Measurements from ENCODE around the gene ARPC4. TPM values are rescaled to one million over a fixed set of nuclear protein-coding genes. Genes with fewer than 3 reads are reported as not detected.

Gene ARPC4
- total and polyA plus RNA-seq, 9 donors = 74.9 to 107 (median 88.2) TPM

GRCh38 chr3:9812870-9813483 lies 20.1 kb downstream of the ARPC4 start:
- H3K9me3 ChIP-seq (replicated peaks; ENCODE audit: control insufficient read depth, low read depth, low read length) = no peaks in the 10 kb centered on the region
- no peak overlapping the region for H3K4me3 ChIP-seq (ENCODE audit: low read length)
- WGBS (ENCODE audit: insufficient coverage) = 89% methylated on average over 4 of the region's 9 CpGs
- peaks cover 21% of the 10 kb centered on the region for H3K4me1 ChIP-seq (ENCODE audit: control insufficient read depth, insufficient read depth, low read length)
- peaks cover 22% of the 10 kb centered on the region for H3K36me3 ChIP-seq (ENCODE audit: control insufficient read depth, insufficient read depth, low read length)
- no peaks in the 10 kb centered on the region for H3K27me3 ChIP-seq (ENCODE audit: control insufficient read depth, insufficient read depth, low read length)
- no peak for DNase-seq
- no peak overlapping the region for H3K27ac ChIP-seq (ENCODE audit: low read length)

- Histone ChIP-seq H3K4me1 (ENCODE audit: control insufficient read depth, insufficient read depth, low read length) (peaks cover 2% of the 10 kb centered on the region), H3K27me3 (ENCODE audit: control insufficient read depth, insufficient read depth, low read length) (no peaks in the 10 kb centered on the region), H3K27ac (ENCODE audit: low read length) (no peak overlapping the region), H3K4me3 (ENCODE audit: low read length) (no peak overlapping the region), H3K9me3 (replicated peaks; ENCODE audit: control insufficient read depth, low read depth, low read length) (no peaks in the 10 kb centered on the region), H3K36me3 (ENCODE audit: control insufficient read depth, insufficient read depth, low read length) (peaks cover 26% of the 10 kb centered on the region)
- 94% methylated on average over 5 of the region's 9 CpGs for WGBS (ENCODE audit: insufficient coverage)
- no peak for DNase-seq
Measured at GRCh38 chr3:9815986-9816385, 23.1 kb downstream of the ARPC4 start.

DNA sequence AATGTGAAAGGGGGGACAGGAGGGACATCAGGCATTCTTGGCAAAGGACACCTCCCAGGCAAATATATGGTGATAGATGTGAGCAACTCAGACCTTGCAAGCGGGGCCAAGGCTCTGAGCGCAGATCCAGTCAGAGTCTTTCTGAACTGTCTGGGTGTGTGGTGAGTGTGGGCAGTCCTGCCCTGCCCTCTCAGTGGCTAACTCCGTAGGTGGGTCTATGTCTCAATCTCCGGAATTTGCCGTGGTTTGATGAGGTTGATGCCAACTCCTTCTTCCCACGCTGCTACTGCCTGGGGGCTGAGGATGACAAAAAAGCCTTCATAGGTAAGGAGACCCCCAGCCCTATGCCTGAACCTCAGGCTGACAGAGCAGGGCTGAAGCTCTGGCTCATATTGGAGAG lies 24.6 kb downstream of the ARPC4 start:
- no peak overlapping the region for H3K27ac ChIP-seq (ENCODE audit: low read length)
- 91% methylated on average over 4 of the region's 6 CpGs for WGBS (ENCODE audit: insufficient coverage)
- H3K36me3 ChIP-seq (ENCODE audit: control insufficient read depth, insufficient read depth, low read length) = peaks cover 23% of the 10 kb centered on the region
- no peaks in the 10 kb centered on the region for H3K4me1 ChIP-seq (ENCODE audit: control insufficient read depth, insufficient read depth, low read length)
- no peaks in the 10 kb centered on the region for H3K9me3 ChIP-seq (replicated peaks; ENCODE audit: control insufficient read depth, low read depth, low read length)
- H3K4me3 ChIP-seq (ENCODE audit: low read length) = no peak overlapping the region
- no peaks in the 10 kb centered on the region for H3K27me3 ChIP-seq (ENCODE audit: control insufficient read depth, insufficient read depth, low read length)
- DNase-seq = no peak

DNA sequence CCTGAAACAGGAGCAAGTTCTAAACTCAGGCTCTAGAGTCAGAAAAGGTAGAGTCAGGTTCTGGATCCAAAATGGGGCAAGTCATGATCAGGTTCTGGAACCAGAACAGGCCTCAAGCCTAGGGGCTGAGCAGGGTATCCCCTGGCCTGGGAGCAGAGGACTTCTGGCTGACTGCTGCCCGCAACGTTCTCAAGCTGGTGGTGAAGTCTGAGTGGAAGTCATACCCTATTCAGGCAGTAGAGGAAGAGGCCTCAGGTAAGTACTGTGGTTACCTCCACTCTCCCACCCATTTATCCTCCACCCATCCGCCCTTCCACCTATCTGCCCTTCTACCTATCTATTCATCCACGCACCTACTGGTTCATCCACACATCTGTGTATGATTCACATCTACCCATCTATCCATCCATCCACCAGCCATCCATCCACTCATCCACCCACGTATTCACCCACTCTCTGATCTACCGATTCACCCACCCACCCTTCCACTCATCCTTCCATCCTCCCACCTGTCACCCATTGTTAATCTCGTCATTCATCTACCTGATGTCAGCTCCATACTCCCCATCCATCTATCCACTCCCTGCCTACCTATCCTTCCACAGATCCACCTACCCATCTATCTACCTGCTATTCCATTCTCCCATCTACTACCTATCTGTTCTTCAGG lies 25.9 kb downstream of the ARPC4 start:
- H3K4me3 ChIP-seq (ENCODE audit: low read length) = no peak overlapping the region
- DNase-seq = no peak
- H3K27ac ChIP-seq (ENCODE audit: low read length) = no peak overlapping the region
- WGBS (ENCODE audit: insufficient coverage) = 94% methylated on average over 6 of the region's 7 CpGs
- no peaks in the 10 kb centered on the region for H3K4me1 ChIP-seq (ENCODE audit: control insufficient read depth, insufficient read depth, low read length)
- H3K36me3 ChIP-seq (ENCODE audit: control insufficient read depth, insufficient read depth, low read length) = peaks cover 14% of the 10 kb centered on the region
- no peaks in the 10 kb centered on the region for H3K9me3 ChIP-seq (replicated peaks; ENCODE audit: control insufficient read depth, low read depth, low read length)
- H3K27me3 ChIP-seq (ENCODE audit: control insufficient read depth, insufficient read depth, low read length) = no peaks in the 10 kb centered on the region

- Histone ChIP-seq H3K4me1 (ENCODE audit: control insufficient read depth, insufficient read depth, low read length) (no peaks in the 10 kb centered on the region), H3K9me3 (replicated peaks; ENCODE audit: control insufficient read depth, low read depth, low read length) (no peaks in the 10 kb centered on the region), H3K36me3 (ENCODE audit: control insufficient read depth, insufficient read depth, low read length) (peaks cover 8% of the 10 kb centered on the region), H3K27me3 (ENCODE audit: control insufficient read depth, insufficient read depth, low read length) (no peaks in the 10 kb centered on the region), H3K4me3 (ENCODE audit: low read length) (no peak overlapping the region), H3K27ac (ENCODE audit: low read length) (no peak overlapping the region)
- WGBS (ENCODE audit: insufficient coverage) = 90% methylated on average over 10 of the region's 12 CpGs
- no peak for DNase-seq
Measured at GRCh38 chr3:9820543-9820942, 27.7 kb downstream of the ARPC4 start.

GRCh38 chr3:9820946-9821345 lies 28.1 kb downstream of the ARPC4 start:
- Histone ChIP-seq H3K27me3 (ENCODE audit: control insufficient read depth, insufficient read depth, low read length) (no peaks in the 10 kb centered on the region), H3K4me3 (ENCODE audit: low read length) (no peak overlapping the region), H3K27ac (ENCODE audit: low read length) (no peak overlapping the region), H3K9me3 (replicated peaks; ENCODE audit: control insufficient read depth, low read depth, low read length) (no peaks in the 10 kb centered on the region), H3K36me3 (ENCODE audit: control insufficient read depth, insufficient read depth, low read length) (peaks cover 7% of the 10 kb centered on the region), H3K4me1 (ENCODE audit: control insufficient read depth, insufficient read depth, low read length) (no peaks in the 10 kb centered on the region)
- WGBS (ENCODE audit: insufficient coverage) = 65% methylated on average over 2 of the region's 2 CpGs
- DNase-seq = no peak

DNA sequence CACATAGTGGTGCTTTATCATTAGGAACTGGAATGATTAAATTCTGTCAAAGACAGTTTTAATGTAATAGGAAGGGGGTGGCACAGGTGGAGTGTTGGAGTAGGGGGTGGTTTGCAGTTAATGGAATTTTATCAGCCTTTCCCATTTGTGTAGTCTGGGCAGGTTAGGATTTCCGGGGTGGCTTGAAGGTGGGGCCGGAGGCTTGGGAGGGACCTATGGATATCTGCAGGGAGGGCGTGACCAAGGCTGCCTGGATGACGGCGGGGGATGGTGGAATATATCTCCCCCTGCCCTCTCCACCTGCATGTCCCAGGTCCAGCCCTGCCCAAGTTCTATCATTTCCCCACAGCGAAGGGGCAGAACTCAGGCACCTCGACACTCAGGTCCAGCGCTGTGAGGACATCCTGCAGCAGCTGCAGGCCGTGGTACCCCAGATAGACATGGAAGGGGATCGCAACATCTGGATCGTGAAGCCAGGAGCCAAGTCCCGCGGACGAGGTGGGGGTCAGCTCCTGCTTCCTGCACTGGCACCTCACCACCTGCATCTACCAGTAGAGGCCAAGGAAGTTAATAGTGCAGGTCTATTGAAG lies 32.7 kb downstream of the ARPC4 start:
- no peaks in the 10 kb centered on the region for H3K9me3 ChIP-seq (replicated peaks; ENCODE audit: control insufficient read depth, low read depth, low read length)
- no CpG with 5 or more reads among the region's 14 CpGs for WGBS (ENCODE audit: insufficient coverage)
- no peaks in the 10 kb centered on the region for H3K4me1 ChIP-seq (ENCODE audit: control insufficient read depth, insufficient read depth, low read length)
- H3K27me3 ChIP-seq (ENCODE audit: control insufficient read depth, insufficient read depth, low read length) = no peaks in the 10 kb centered on the region
- H3K27ac ChIP-seq (ENCODE audit: low read length) = no peak overlapping the region
- H3K4me3 ChIP-seq (ENCODE audit: low read length) = no peak overlapping the region
- no peak for DNase-seq
- H3K36me3 ChIP-seq (ENCODE audit: control insufficient read depth, insufficient read depth, low read length) = peaks cover 21% of the 10 kb centered on the region

GRCh38 chr3:9826815-9827573 lies 34.1 kb downstream of the ARPC4 start:
- 78% methylated on average over 17 of the region's 20 CpGs for WGBS (ENCODE audit: insufficient coverage)
- Histone ChIP-seq H3K36me3 (ENCODE audit: control insufficient read depth, insufficient read depth, low read length) (peaks cover 27% of the 10 kb centered on the region), H3K4me3 (ENCODE audit: low read length) (no peak overlapping the region), H3K27ac (ENCODE audit: low read length) (no peak overlapping the region), H3K27me3 (ENCODE audit: control insufficient read depth, insufficient read depth, low read length) (no peaks in the 10 kb centered on the region), H3K9me3 (replicated peaks; ENCODE audit: control insufficient read depth, low read depth, low read length) (no peaks in the 10 kb centered on the region), H3K4me1 (ENCODE audit: control insufficient read depth, insufficient read depth, low read length) (no peaks in the 10 kb centered on the region)
- no peak for DNase-seq

GRCh38 chr3:9828801-9829755 lies 36.2 kb downstream of the ARPC4 start:
- peaks cover 42% of the 10 kb centered on the region for H3K36me3 ChIP-seq (ENCODE audit: control insufficient read depth, insufficient read depth, low read length)
- 94% methylated on average over 16 of the region's 17 CpGs for WGBS (ENCODE audit: insufficient coverage)
- H3K4me1 ChIP-seq (ENCODE audit: control insufficient read depth, insufficient read depth, low read length) = no peaks in the 10 kb centered on the region
- no peaks in the 10 kb centered on the region for H3K9me3 ChIP-seq (replicated peaks; ENCODE audit: control insufficient read depth, low read depth, low read length)
- no peak for DNase-seq
- no peak overlapping the region for H3K27ac ChIP-seq (ENCODE audit: low read length)
- no peaks in the 10 kb centered on the region for H3K27me3 ChIP-seq (ENCODE audit: control insufficient read depth, insufficient read depth, low read length)
- no peak overlapping the region for H3K4me3 ChIP-seq (ENCODE audit: low read length)

Measured in muscle of leg (tissue), 11 donors.